A549 (cell line): ENCODE results near the gene ASB5. TPM values are rescaled to one million over a fixed set of nuclear protein-coding genes. Genes with fewer than 3 reads are reported as not detected.
"Not testable (repeated sequence)": the region's sequence is repeated elsewhere in the genome, so short reads cannot be mapped to it uniquely, and the experiment has no call there.

Experiments
- ATAC-seq, 2 experiments: fragments of 200-7000 bp in 1 of 2; fragments of >200 bp in 1 of 2; cut with Nextera tagmentation in 1 of 2; cut with Tn5 transposase in 1 of 2; 3 replicates each; pipeline versions ENCODE4 v1.8.0 to v1.9.1; 2018 to 2020; ENCODE audit warnings: mild to moderate bottlenecking in 1 of 2, moderate library complexity in 1 of 2
- CTCF ChIA-PET: fragments of 300-600 bp; sonication (Branson Sonifier 250); formaldehyde crosslinking; extraction: SDS; loops from one replicate; lab custom pipeline; 2021; ENCODE audit warnings: antibody characterized with exemption, inconsistent platforms; lab: Yijun Ruan, JAX
- POLR2A ChIA-PET: fragments of 350-600 bp; formaldehyde crosslinking; extraction: SDS; loops from one replicate; lab custom pipeline; 2021; ENCODE audit warnings: antibody characterized with exemption, inconsistent platforms; lab: Yijun Ruan, JAX
- DNase-seq, 2 experiments: peaks; one replicate each; pipeline versions ENCODE4 v3.0.0 to v3.0.0-alpha.2; 2011 to 2016; ENCODE audit warnings: low read depth in 1 of 2, low spot score in 1 of 2
- FAIRE-seq: peaks from 2 replicates; lab custom pipeline; 2011; peaks lifted over from hg19 to GRCh38; lab: Jason Lieb, UNC
- H3K27ac ChIP-seq, 2 experiments: fragments of >200 bp; sonication (Bioruptor Twin); formaldehyde crosslinking; 3 replicates each; pipeline ENCODE4 v1.5.1; 2016 to 2017
- H3K4me1 ChIP-seq: fragments of >200 bp; sonication (Bioruptor Twin); formaldehyde crosslinking; 3 replicates; pipeline ENCODE4 v1.6.1; 2016
- H3K4me2 ChIP-seq: fragments of >200 bp; sonication (Bioruptor Twin); formaldehyde crosslinking; 3 replicates; pipeline ENCODE4 v1.6.1; 2016
- H3K4me3 ChIP-seq: fragments of >200 bp; sonication (Bioruptor Twin); formaldehyde crosslinking; 3 replicates; pipeline ENCODE4 v1.5.1; 2016
- H3K9me3 ChIP-seq: fragments of >200 bp; sonication (Bioruptor Twin); formaldehyde crosslinking; 3 replicates; pipeline ENCODE4 v1.6.1; 2016
- CHD2 ChIP-seq: fragments of 150-350 bp; IDR thresholded peaks from 2 replicates; pipeline ENCODE4 v1.6.1; 2014; ENCODE audit warnings: low read length; ENCODE audit not compliant: partially characterized antibody
- EP300 ChIP-seq, 2 experiments: fragments of >200 bp; sonication (Bioruptor Twin); formaldehyde crosslinking; IDR thresholded peaks; 2 replicates in 1 of 2; 3 replicates in 1 of 2; pipeline ENCODE4 v1.6.1; 2016 to 2017
- ESRRA ChIP-seq: fragments of 150-350 bp; IDR thresholded peaks from 2 replicates; pipeline ENCODE4 v1.6.1; 2014; ENCODE audit warnings: mild to moderate bottlenecking, low read length, borderline replicate concordance
- HOXA7 ChIP-seq: fragments of 250-450 bp; sonication (Bioruptor Pico); IDR thresholded peaks from 2 replicates; pipeline ENCODE4 v1.5.0; 2020; ENCODE audit warnings: mild to moderate bottlenecking, moderate library complexity
- JUNB ChIP-seq: fragments of >200 bp; sonication (Bioruptor Twin); formaldehyde crosslinking; IDR thresholded peaks from 2 replicates; pipeline ENCODE4 v1.6.1; 2016
- KDM1A ChIP-seq: fragments of 200-600 bp; sonication (generic); IDR thresholded peaks from 2 replicates; pipeline ENCODE4 v1.6.1; 2016; ENCODE audit warnings: low read depth, mild to moderate bottlenecking
- MAFK ChIP-seq: fragments of 450-650 bp; IDR thresholded peaks from 2 replicates; pipeline ENCODE4 v1.6.1; 2014; ENCODE audit not compliant: partially characterized antibody
- POLR2AphosphoS2 ChIP-seq: conservative IDR thresholded peaks from 2 replicates; pipeline ENCODE4 v1.6.1; 2012; ENCODE audit warnings: low read length, improper control_type of control experiment, inconsistent platforms
- RARB ChIP-seq: fragments of 250-450 bp; sonication (Bioruptor Pico); IDR thresholded peaks from 2 replicates; pipeline ENCODE4 v1.8.0; 2021; ENCODE audit warnings: mild to moderate bottlenecking, moderate library complexity
- RCOR1 ChIP-seq: fragments of 150-350 bp; IDR thresholded peaks from 2 replicates; pipeline ENCODE4 v1.6.1; 2014; ENCODE audit warnings: antibody characterized with exemption, low read length, low read depth
- SREBF2 ChIP-seq: fragments of 450-650 bp; IDR thresholded peaks from 2 replicates; pipeline ENCODE4 v1.6.1; 2014; ENCODE audit warnings: mild to moderate bottlenecking, moderate library complexity
- TFCP2L1 ChIP-seq: fragments of 250-450 bp; sonication (Bioruptor Pico); IDR thresholded peaks from 2 replicates; pipeline ENCODE4 v1.5.0; 2021; ENCODE audit warnings: mild to moderate bottlenecking
- TP53 ChIP-seq: fragments of 250-450 bp; sonication (Bioruptor Pico); IDR thresholded peaks from 2 replicates; pipeline ENCODE4 v1.5.0; 2021; ENCODE audit warnings: mild to moderate bottlenecking, moderate library complexity
- ZSCAN20 ChIP-seq: fragments of 250-450 bp; sonication (Bioruptor Pico); IDR thresholded peaks from 2 replicates; pipeline ENCODE4 v1.8.0; 2022; ENCODE audit warnings: mild to moderate bottlenecking, moderate library complexity
- WGBS: methylation state at CpG from one replicate; pipeline ENCODE4 v1.1.6; 2017; ENCODE audit errors: missing lambda C conversion rate; 5-methylcytosine and 5-hydroxymethylcytosine counted together
- polyA plus RNA-seq, 4 experiments: library from polyadenylated mRNA; depleted of rRNA in 3 of 4; stranded (reverse); fragments of >200 nt; fragmentation: RNase III in 1 of 4; extraction: RNeasy Plus Mini Kit Qiagen cat#74134 plus additional on column Dnase treatment in 1 of 4; gene quantifications; 2 replicates in 3 of 4; 3 replicates in 1 of 4; pipeline ENCODE4 v1.2.3, GENCODE V29; 2011 to 2017
- TF ChIP-seq, protein P1 (sequence below): fragments of 250-450 bp; sonication (Bioruptor Pico); IDR thresholded peaks from 2 replicates; pipeline ENCODE4 v1.5.0; 2020; ENCODE audit warnings: low read depth, mild to moderate bottlenecking, moderate library complexity
- TF ChIP-seq, protein P2 (sequence below): fragments of 200-600 bp; sonication (generic); IDR thresholded peaks from 2 replicates; pipeline ENCODE4 v1.6.1; 2016; ENCODE audit warnings: antibody characterized with exemption, mild to moderate bottlenecking, moderate library complexity
- TF ChIP-seq, protein P3 (sequence below): fragments of 450-650 bp; IDR thresholded peaks from 2 replicates; pipeline ENCODE4 v1.6.1; 2014; ENCODE audit warnings: antibody characterized with exemption

The ASB5 gene
- polyA plus RNA-seq, 2 of the 4 experiments (the other 2 are of a cell fraction): not detected

DNA sequence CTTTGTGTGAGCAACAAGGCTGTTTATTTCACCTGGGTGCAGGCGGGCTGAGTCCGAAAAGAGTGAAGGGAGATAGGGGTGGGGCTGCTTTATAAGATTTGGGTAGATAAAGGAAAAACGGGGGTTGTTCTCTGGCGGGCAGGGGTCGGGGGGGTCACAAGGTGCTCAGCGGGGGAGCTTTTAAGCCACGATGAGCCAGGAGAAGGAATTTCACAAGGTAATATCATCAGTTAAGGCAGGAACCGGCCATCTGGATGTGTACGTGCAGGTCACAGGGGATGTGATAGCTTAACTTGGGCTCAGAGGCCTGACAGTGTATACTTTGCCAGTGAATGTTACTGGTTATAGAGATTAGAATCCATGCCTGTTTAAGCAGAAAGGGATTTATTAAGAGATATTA is 31.0 kb upstream of the ASB5 start:
- no peak overlapping the region for H3K4me3 ChIP-seq
- POLR2A ChIA-PET: no interaction called here
- WGBS: 85% methylated on average over 9 of the region's 9 CpGs

DNA sequence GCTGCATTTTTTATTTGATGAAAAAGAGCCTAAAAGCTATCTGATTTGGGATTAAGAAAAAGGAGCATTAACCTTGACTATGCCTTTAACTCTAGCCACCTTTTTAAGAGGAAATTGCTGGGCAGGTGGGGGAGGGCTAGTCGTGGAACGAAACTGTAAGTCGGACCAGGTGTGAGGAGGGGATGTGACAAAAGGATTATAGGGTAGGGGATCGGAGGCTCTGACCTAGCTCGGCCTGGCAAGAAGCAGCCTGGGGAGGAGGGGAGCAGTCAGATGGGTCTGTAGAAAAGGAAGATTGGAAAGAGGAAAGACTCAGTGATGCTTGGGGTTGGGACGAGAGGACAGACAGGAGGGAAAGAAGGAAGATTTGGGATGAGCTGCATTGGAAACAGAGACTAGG is 29.6 kb upstream of the ASB5 start:
- no peak for DNase-seq
- WGBS: 88% methylated on average over 6 of the region's 6 CpGs
- peaks cover 15% of the 10 kb centered on the region for H3K4me1 ChIP-seq
- POLR2A ChIA-PET: no interaction called here
- no peak overlapping the region for H3K4me2 ChIP-seq
- H3K4me3 ChIP-seq: no peak overlapping the region
- CTCF ChIA-PET: no interaction called here
- no peak for ATAC-seq
- TF ChIP-seq KDM1A: no peak
- no peak for TF ChIP-seq SREBF2
- TF ChIP-seq JUNB: no peak
- TF ChIP-seq CHD2: no peak
- TF ChIP-seq HOXA7: no peak
- TF ChIP-seq, protein P1, sequence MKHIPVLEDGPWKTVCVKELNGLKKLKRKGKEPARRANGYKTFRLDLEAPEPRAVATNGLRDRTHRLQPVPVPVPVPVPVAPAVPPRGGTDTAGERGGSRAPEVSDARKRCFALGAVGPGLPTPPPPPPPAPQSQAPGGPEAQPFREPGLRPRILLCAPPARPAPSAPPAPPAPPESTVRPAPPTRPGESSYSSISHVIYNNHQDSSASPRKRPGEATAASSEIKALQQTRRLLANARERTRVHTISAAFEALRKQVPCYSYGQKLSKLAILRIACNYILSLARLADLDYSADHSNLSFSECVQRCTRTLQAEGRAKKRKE (CRISPR knock-in tag): no peak
- TF ChIP-seq ZSCAN20: no peak
- no peak for TF ChIP-seq EP300 (IDR thresholded peaks at IDR 0.05)
- no peak for TF ChIP-seq TFCP2L1
- TF ChIP-seq TP53 (CRISPR knock-in tag): no peak
- TF ChIP-seq, protein P2, sequence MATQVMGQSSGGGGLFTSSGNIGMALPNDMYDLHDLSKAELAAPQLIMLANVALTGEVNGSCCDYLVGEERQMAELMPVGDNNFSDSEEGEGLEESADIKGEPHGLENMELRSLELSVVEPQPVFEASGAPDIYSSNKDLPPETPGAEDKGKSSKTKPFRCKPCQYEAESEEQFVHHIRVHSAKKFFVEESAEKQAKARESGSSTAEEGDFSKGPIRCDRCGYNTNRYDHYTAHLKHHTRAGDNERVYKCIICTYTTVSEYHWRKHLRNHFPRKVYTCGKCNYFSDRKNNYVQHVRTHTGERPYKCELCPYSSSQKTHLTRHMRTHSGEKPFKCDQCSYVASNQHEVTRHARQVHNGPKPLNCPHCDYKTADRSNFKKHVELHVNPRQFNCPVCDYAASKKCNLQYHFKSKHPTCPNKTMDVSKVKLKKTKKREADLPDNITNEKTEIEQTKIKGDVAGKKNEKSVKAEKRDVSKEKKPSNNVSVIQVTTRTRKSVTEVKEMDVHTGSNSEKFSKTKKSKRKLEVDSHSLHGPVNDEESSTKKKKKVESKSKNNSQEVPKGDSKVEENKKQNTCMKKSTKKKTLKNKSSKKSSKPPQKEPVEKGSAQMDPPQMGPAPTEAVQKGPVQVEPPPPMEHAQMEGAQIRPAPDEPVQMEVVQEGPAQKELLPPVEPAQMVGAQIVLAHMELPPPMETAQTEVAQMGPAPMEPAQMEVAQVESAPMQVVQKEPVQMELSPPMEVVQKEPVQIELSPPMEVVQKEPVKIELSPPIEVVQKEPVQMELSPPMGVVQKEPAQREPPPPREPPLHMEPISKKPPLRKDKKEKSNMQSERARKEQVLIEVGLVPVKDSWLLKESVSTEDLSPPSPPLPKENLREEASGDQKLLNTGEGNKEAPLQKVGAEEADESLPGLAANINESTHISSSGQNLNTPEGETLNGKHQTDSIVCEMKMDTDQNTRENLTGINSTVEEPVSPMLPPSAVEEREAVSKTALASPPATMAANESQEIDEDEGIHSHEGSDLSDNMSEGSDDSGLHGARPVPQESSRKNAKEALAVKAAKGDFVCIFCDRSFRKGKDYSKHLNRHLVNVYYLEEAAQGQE: no peak
- TF ChIP-seq, protein P3, sequence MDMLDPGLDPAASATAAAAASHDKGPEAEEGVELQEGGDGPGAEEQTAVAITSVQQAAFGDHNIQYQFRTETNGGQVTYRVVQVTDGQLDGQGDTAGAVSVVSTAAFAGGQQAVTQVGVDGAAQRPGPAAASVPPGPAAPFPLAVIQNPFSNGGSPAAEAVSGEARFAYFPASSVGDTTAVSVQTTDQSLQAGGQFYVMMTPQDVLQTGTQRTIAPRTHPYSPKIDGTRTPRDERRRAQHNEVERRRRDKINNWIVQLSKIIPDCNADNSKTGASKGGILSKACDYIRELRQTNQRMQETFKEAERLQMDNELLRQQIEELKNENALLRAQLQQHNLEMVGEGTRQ: no peak
- no peak for TF ChIP-seq POLR2AphosphoS2
- no peak for TF ChIP-seq ESRRA
- TF ChIP-seq RCOR1: no peak
- no peak overlapping the region for H3K27ac ChIP-seq
- H3K9me3 ChIP-seq: no peaks in the 10 kb centered on the region
- FAIRE-seq: no peak

More for the DNA sequence above, 31.0 kb upstream of the ASB5 start:
- no peak for TF ChIP-seq RARB
- FAIRE-seq (no peak), ATAC-seq (no peak), DNase-seq (no peak)
- H3K9me3 ChIP-seq: no peaks in the 10 kb centered on the region
- no peak overlapping the region for H3K4me2 ChIP-seq
- no peak overlapping the region for H3K27ac ChIP-seq
- CTCF ChIA-PET: interaction anchor here (1.0 kb wide), 1 partner anchor 176 kb away, joined by 3 read pairs; no protein-coding TSS in a partner anchor
- peaks cover 15% of the 10 kb centered on the region for H3K4me1 ChIP-seq

DNA sequence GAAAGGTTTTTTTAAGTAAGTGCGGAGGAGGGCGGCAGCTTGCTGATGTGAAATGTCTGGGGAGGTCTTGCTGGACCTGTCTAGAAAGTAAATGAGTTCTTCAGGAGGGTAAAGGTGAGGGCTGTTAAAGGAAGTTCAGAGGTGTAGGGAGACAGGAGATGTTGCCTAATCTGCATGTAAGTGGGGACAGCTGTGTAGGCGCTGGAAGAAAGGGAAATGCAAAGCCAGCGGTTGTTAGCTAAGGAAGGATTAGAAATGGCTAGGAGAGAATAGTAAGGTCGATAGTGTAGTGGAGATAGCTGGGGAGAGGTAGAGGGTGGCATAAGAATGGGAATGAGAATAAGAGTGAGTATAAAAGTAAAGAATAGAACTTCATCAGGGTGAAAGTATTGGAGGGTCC is 26.9 kb upstream of the ASB5 start:
- H3K27ac ChIP-seq, POLR2A ChIA-PET, H3K4me2 ChIP-seq, ATAC-seq, H3K9me3 ChIP-seq, DNase-seq, H3K4me3 ChIP-seq, FAIRE-seq, CTCF ChIA-PET, H3K4me1 ChIP-seq: not testable (repeated sequence)
- 70% methylated on average over 5 of the region's 5 CpGs for WGBS

DNA sequence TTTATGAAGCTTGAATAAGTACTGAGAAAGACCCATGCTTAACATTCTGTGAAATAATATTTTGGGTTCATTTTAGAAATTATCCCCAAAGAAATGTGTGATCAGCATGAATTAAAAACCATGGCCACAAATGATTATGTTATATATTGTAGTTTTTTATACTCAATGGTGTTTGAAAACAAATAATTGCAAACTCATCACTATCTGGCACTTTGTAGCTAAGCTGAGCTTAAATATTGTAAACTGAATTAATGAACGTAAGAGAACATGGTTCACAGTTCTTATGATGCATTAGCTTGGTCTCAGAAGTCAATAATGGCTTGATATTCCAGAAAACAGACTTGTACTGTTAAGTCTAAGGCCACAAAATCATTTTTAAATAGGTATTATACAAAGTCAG is 24.6 kb upstream of the ASB5 start:
- TF ChIP-seq MAFK (peak; percentile 85), ZSCAN20 (no peak)
- 91% methylated on average over 1 of the region's 1 CpG for WGBS
- H3K9me3 ChIP-seq: no peaks in the 10 kb centered on the region
- ChIA-PET POLR2A (no interaction called here), CTCF (interaction anchor here (1.1 to 1.8 kb wide), 3 partner anchors 8 to 47 kb away, joined by 3 to 7 read pairs (median 5); no protein-coding TSS in a partner anchor)
- H3K4me2 ChIP-seq: no peak overlapping the region
- ATAC-seq: no peak
- FAIRE-seq: no peak
- no peak for DNase-seq
- H3K27ac ChIP-seq: no peak overlapping the region
- H3K4me3 ChIP-seq: no peak overlapping the region
- H3K4me1 ChIP-seq: no peaks in the 10 kb centered on the region
